Upper lobe of right lung (tissue), 1 donor: Measurements from ENCODE around the gene TMPO. TPM values are rescaled to one million over a fixed set of nuclear protein-coding genes. Genes with fewer than 3 reads are reported as not detected.
"Not testable (repeated sequence)": the region's sequence is repeated elsewhere in the genome, so short reads cannot be mapped to it uniquely, and the experiment has no call there.

Experiments used
- ATAC-seq: fragments of 200-7000 bp; cut with Tn5 transposase; one replicate; pipeline ENCODE4 v1.9.1; 2020; ENCODE audit warnings: mild to moderate bottlenecking, moderate library complexity
- DNase-seq: peaks from one replicate; pipeline ENCODE4 v3.0.0-alpha.2; 2020
- H3K27ac ChIP-seq: fragments of 200-600 bp; one replicate; pipeline ENCODE4 v1.8.0; 2022
- H3K27me3 ChIP-seq: fragments of 200-600 bp; one replicate; pipeline ENCODE4 v1.8.0; 2022; ENCODE audit warnings: mild to moderate bottlenecking
- H3K36me3 ChIP-seq: fragments of 200-600 bp; one replicate; pipeline ENCODE4 v1.8.0; 2022
- H3K4me1 ChIP-seq: fragments of 200-600 bp; one replicate; pipeline ENCODE4 v1.8.0; 2022
- H3K4me3 ChIP-seq: fragments of 200-600 bp; one replicate; pipeline ENCODE4 v1.8.0; 2022; ENCODE audit warnings: mild to moderate bottlenecking
- H3K9me3 ChIP-seq: fragments of 200-600 bp; one replicate; pipeline ENCODE4 v1.8.0; 2022
- CTCF ChIP-seq: fragments of 200-600 bp; IDR thresholded peaks from one replicate; pipeline ENCODE4 v1.8.0; 2022; ENCODE audit warnings: antibody characterized with exemption
- intact Hi-C: fragments of 100-400 bp; cut with DNase I; formaldehyde crosslinking; loops from one replicate; pipeline ENCODE4 v1.11.0; 2022
- total RNA-seq: library from RNA; stranded (reverse); fragmentation: NEBNext Ultra II Directional; extraction: Animal tissue kit (Norgen Biotek cat#: 25700); gene quantifications from one replicate; pipeline ENCODE4 v1.2.1, GENCODE V29; 2021
- donor health status: DM: no; HTN: yes; CAD: no; lungs with severe emphysema.

Gene TMPO
- total RNA-seq, 1 donor from 2014 or later, result 63.1 TPM

GRCh38 chr12:98561846-98562245, 46.5 kb downstream of the TMPO start:
- no peak overlapping the region for H3K27ac ChIP-seq
- intact Hi-C loops, result no loop called here
- no peak for TF ChIP-seq CTCF

GRCh38 chr12:98572010-98572409, 56.6 kb downstream of the TMPO start:
- DNase-seq (no peak), ATAC-seq (no peak)
- TF ChIP-seq CTCF, result peak; percentile 10
- no peaks in the 10 kb centered on the region for H3K4me1 ChIP-seq
- H3K4me3 ChIP-seq, result no peak overlapping the region
- H3K27ac ChIP-seq, result no peak overlapping the region
- H3K36me3 ChIP-seq, result no peaks in the 10 kb centered on the region
- intact Hi-C loops, result no loop called here
- H3K27me3 ChIP-seq, result no peaks in the 10 kb centered on the region
- no peaks in the 10 kb centered on the region for H3K9me3 ChIP-seq

More at GRCh38 chr12:98561846-98562245, 46.5 kb downstream of the TMPO start:
- Histone ChIP-seq H3K36me3 (no peaks in the 10 kb centered on the region), H3K27me3 (no peaks in the 10 kb centered on the region), H3K9me3 (no peaks in the 10 kb centered on the region), H3K4me3 (no peak overlapping the region), H3K4me1 (no peaks in the 10 kb centered on the region)
- ATAC-seq, result no peak
- DNase-seq, result no peak

- H3K27ac ChIP-seq, result no peak overlapping the region
- ATAC-seq, result no peak
Observed at GRCh38 chr12:98574110-98574509, 58.7 kb downstream of the TMPO start.

GRCh38 chr12:98575013-98575412, 59.6 kb downstream of the TMPO start:
- Histone ChIP-seq H3K27ac (no peak overlapping the region), H3K4me1 (no peaks in the 10 kb centered on the region), H3K36me3 (no peaks in the 10 kb centered on the region), H3K27me3 (no peaks in the 10 kb centered on the region), H3K4me3 (no peak overlapping the region), H3K9me3 (no peaks in the 10 kb centered on the region)
- no peak for DNase-seq
- TF ChIP-seq CTCF, result no peak
- no peak for ATAC-seq
- intact Hi-C loops, result no loop called here

More at GRCh38 chr12:98574110-98574509, 58.7 kb downstream of the TMPO start:
- H3K27me3 ChIP-seq, result no peaks in the 10 kb centered on the region
- no peak overlapping the region for H3K4me3 ChIP-seq
- no peaks in the 10 kb centered on the region for H3K9me3 ChIP-seq
- H3K36me3 ChIP-seq, result no peaks in the 10 kb centered on the region
- DNase-seq, result no peak
- no peaks in the 10 kb centered on the region for H3K4me1 ChIP-seq
- TF ChIP-seq CTCF, result no peak
- intact Hi-C loops, result no loop called here

- H3K9me3 ChIP-seq, intact Hi-C loops, H3K4me3 ChIP-seq, DNase-seq, ATAC-seq, H3K27ac ChIP-seq, H3K36me3 ChIP-seq, H3K4me1 ChIP-seq, H3K27me3 ChIP-seq: not testable (repeated sequence)
Observed at GRCh38 chr12:98576795-98577194, 61.4 kb downstream of the TMPO start.

GRCh38 chr12:98578392-98578791, 63.0 kb downstream of the TMPO start:
- Histone ChIP-seq H3K36me3 (no peaks in the 10 kb centered on the region), H3K4me3 (no peak overlapping the region), H3K9me3 (no peaks in the 10 kb centered on the region), H3K27me3 (no peaks in the 10 kb centered on the region), H3K27ac (no peak overlapping the region), H3K4me1 (no peaks in the 10 kb centered on the region)
- ATAC-seq (no peak), DNase-seq (no peak)
- no peak for TF ChIP-seq CTCF
- intact Hi-C loops, result no loop called here
